ENCODE measurements around the gene CWC27.
A peak's percentile ranks its signal among the peaks of the same experiment; 100 is the strongest.

Gene CWC27

GRCh38 chr5:64768358-64769312 is at the start of gene CWC27, which contains the start of gene SREK1IP1:
Gene CWC27, plus strand, starts transcription at chr5:64768930. Its CDS starts 217 bp downstream, at chr5:64769147.
Gene SREK1IP1, minus strand, starts transcription at chr5:64768691. Its CDS starts 174 bp downstream, at chr5:64768517.
- DNase-seq, result peak; percentile 73 to 85

GRCh38 chr5:64722588-64722987 is 46.1 kb upstream of the CWC27 start:
- DNase-seq, result no peak

- DNase-seq, result no peak
Observed at GRCh38 chr5:64727150-64727549, 41.6 kb upstream of the CWC27 start.

GRCh38 chr5:64742411-64742810 is 26.3 kb upstream of the CWC27 start:
- DNase-seq, result no peak

- DNase-seq, result no peak
Observed at GRCh38 chr5:64742821-64743220, 25.9 kb upstream of the CWC27 start.

- no peak for DNase-seq
Observed at GRCh38 chr5:64744914-64745313, 23.8 kb upstream of the CWC27 start.

- no peak for DNase-seq
Observed at GRCh38 chr5:64746446-64746845, 22.3 kb upstream of the CWC27 start.

GRCh38 chr5:64749385-64749784 is 19.3 kb upstream of the CWC27 start:
- no peak for DNase-seq

- DNase-seq, result no peak
Observed at GRCh38 chr5:64754066-64754465, 14.7 kb upstream of the CWC27 start.

- no peak for DNase-seq
Observed at GRCh38 chr5:64758901-64759300, 9.8 kb upstream of the CWC27 start.

GRCh38 chr5:64759960-64760660 is 8.6 kb upstream of the CWC27 start:
- no peak for DNase-seq

- DNase-seq, result no peak
Observed at GRCh38 chr5:64763948-64764503, 4.7 kb upstream of the CWC27 start.

- DNase-seq, result no peak
Observed at GRCh38 chr5:64765804-64766504, 2.8 kb upstream of the CWC27 start.

- DNase-seq, result no peak
Observed at GRCh38 chr5:64766941-64767340, 1.8 kb upstream of the CWC27 start.

- DNase-seq, result peak in 1 of 2 experiments; percentile 6
Observed at GRCh38 chr5:64767959-64768357, 772 bp upstream of the CWC27 start.

GRCh38 chr5:64769855-64770254 is 1.1 kb downstream of the CWC27 start:
- DNase-seq, result no peak

GRCh38 chr5:64771736-64772135 is 3.0 kb downstream of the CWC27 start:
- no peak for DNase-seq

- no peak for DNase-seq
Observed at GRCh38 chr5:64773533-64773932, 4.8 kb downstream of the CWC27 start.

GRCh38 chr5:64775291-64775690 is 6.6 kb downstream of the CWC27 start:
- no peak for DNase-seq

- peak; percentile 62 to 66 for DNase-seq
Observed at GRCh38 chr5:64784451-64785025, 15.8 kb downstream of the CWC27 start.

- no peak for DNase-seq
Observed at GRCh38 chr5:64786372-64786771, 17.6 kb downstream of the CWC27 start.

- DNase-seq, result no peak
Observed at GRCh38 chr5:64788156-64788555, 19.4 kb downstream of the CWC27 start.

GRCh38 chr5:64789457-64789856 is 20.7 kb downstream of the CWC27 start:
- DNase-seq, result no peak
